ENCODE measurements around the gene CLMN.

The CLMN gene

GRCh38 chr14:95236221-95236620, 83.5 kb downstream of the CLMN start:
- DNase-seq = no peak

- DNase-seq = no peak
Measured at GRCh38 chr14:95235767-95236166, 83.9 kb downstream of the CLMN start.

- DNase-seq = no peak
Measured at GRCh38 chr14:95235351-95235750, 84.4 kb downstream of the CLMN start.

- DNase-seq = no peak
Measured at GRCh38 chr14:95234426-95234825, 85.3 kb downstream of the CLMN start.

- no peak for DNase-seq
Measured at GRCh38 chr14:95233702-95234241, 85.9 kb downstream of the CLMN start.

GRCh38 chr14:95232894-95233584, 86.7 kb downstream of the CLMN start:
- no peak for DNase-seq

- DNase-seq = no peak
Measured at GRCh38 chr14:95231966-95232633, 87.6 kb downstream of the CLMN start.

- DNase-seq = no peak
Measured at GRCh38 chr14:95229749-95230148, 90.0 kb downstream of the CLMN start.

- no peak for DNase-seq
Measured at GRCh38 chr14:95228240-95228639, 91.5 kb downstream of the CLMN start.

GRCh38 chr14:95227279-95227860, 92.3 kb downstream of the CLMN start:
- no peak for DNase-seq

- DNase-seq = no peak
Measured at GRCh38 chr14:95226801-95227200, 92.9 kb downstream of the CLMN start.

- no peak for DNase-seq
Measured at GRCh38 chr14:95225251-95225887, 94.3 kb downstream of the CLMN start.

- DNase-seq = no peak
Measured at GRCh38 chr14:95222870-95223398, 96.8 kb downstream of the CLMN start.

- no peak for DNase-seq
Measured at GRCh38 chr14:95222151-95222631, 97.5 kb downstream of the CLMN start.

GRCh38 chr14:95221531-95221930, 98.2 kb downstream of the CLMN start:
- DNase-seq = no peak

- DNase-seq = no peak
Measured at GRCh38 chr14:95220663-95221231, 99.0 kb downstream of the CLMN start.

- no peak for DNase-seq
Measured at GRCh38 chr14:95218472-95219193, 101.1 kb downstream of the CLMN start.

GRCh38 chr14:95218006-95218405, 101.7 kb downstream of the CLMN start:
- DNase-seq = no peak

- no peak for DNase-seq
Measured at GRCh38 chr14:95217391-95217900, 102.3 kb downstream of the CLMN start.

GRCh38 chr14:95216008-95216407, 103.7 kb downstream of the CLMN start:
- no peak for DNase-seq

- DNase-seq = no peak
Measured at GRCh38 chr14:95215094-95215725, 104.5 kb downstream of the CLMN start.

All from central memory CD4-positive, alpha-beta T cell (primary cell).